Sigmoid colon (tissue), 4 donors: Measurements from ENCODE around the gene VPS39.

Source experiments
- POLR2AphosphoS5 ChIP-seq, 4 donors: sonication (generic); formaldehyde crosslinking; IDR thresholded peaks; one replicate each; pipeline ENCODE4 v1.6.1; 2017; ENCODE audit warnings: antibody characterized with exemption in 4 of 4
- TF ChIP-seq, protein P1 (sequence below), 4 experiments: fragments of 450-650 bp in 3 of 4; fragments of 200-600 bp in 1 of 4; IDR thresholded peaks; one replicate each; pipeline ENCODE4 v1.5.1; 2016 to 2019; ENCODE audit warnings: antibody characterized with exemption in 4 of 4, mild to moderate bottlenecking in 3 of 4, moderate library complexity in 2 of 4

DNA sequence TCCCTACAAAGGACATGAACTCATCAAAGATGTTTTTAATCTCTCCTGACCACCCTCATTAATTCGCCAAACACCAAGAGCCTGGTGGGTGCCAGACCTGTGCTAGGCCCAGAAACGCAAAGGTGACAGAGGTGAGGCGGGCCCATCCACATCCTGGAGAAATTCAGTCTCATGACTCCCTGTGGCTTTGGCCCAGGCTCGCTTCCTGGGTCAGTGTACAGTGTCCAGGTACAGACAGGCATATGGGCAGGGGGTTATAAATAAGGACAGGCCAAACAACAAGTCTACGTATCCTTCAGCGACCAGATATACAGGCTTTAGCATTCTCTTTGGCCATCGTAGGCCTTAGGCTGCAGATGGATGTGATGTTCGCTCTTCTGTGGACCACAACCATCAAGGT, 50.7 kb downstream of the VPS39 start:
- no peak for TF ChIP-seq POLR2AphosphoS5 (IDR thresholded peaks at IDR 0.05)
- TF ChIP-seq, protein P1, sequence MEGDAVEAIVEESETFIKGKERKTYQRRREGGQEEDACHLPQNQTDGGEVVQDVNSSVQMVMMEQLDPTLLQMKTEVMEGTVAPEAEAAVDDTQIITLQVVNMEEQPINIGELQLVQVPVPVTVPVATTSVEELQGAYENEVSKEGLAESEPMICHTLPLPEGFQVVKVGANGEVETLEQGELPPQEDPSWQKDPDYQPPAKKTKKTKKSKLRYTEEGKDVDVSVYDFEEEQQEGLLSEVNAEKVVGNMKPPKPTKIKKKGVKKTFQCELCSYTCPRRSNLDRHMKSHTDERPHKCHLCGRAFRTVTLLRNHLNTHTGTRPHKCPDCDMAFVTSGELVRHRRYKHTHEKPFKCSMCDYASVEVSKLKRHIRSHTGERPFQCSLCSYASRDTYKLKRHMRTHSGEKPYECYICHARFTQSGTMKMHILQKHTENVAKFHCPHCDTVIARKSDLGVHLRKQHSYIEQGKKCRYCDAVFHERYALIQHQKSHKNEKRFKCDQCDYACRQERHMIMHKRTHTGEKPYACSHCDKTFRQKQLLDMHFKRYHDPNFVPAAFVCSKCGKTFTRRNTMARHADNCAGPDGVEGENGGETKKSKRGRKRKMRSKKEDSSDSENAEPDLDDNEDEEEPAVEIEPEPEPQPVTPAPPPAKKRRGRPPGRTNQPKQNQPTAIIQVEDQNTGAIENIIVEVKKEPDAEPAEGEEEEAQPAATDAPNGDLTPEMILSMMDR (IDR thresholded peaks at IDR 0.05) = no peak
